ENCODE measurements around the gene BTBD9.

Gene BTBD9

GRCh38 chr6:38279963-38280588, 359.7 kb downstream of the BTBD9 start:
- CTCF ChIA-PET: interaction anchor here (1.2 to 3.3 kb wide), 4 partner anchors 8 to 575 kb away, joined by 3 to 15 read pairs (median 6); no protein-coding TSS in a partner anchor
- no peak for TF ChIP-seq CTCF (IDR thresholded peaks at IDR 0.05; ENCODE audit: control extremely low read depth, extremely low read depth, low read depth, missing control alignments)
- POLR2A ChIA-PET: no interaction called here
- DNase-seq (ENCODE audit: extremely low spot score): no peak

- CTCF ChIA-PET: interaction anchor here (1.1 to 3.3 kb wide), 5 partner anchors 10 to 574 kb away, joined by 3 to 15 read pairs (median 3); no protein-coding TSS in a partner anchor
- POLR2A ChIA-PET: no interaction called here
- DNase-seq (ENCODE audit: extremely low spot score): no peak
- TF ChIP-seq CTCF (IDR thresholded peaks at IDR 0.05; ENCODE audit: control extremely low read depth, extremely low read depth, low read depth, missing control alignments): no peak
These were observed 360.3 kb downstream of the BTBD9 start for GRCh38 chr6:38279423-38279822.

GRCh38 chr6:38273325-38273724, 366.4 kb downstream of the BTBD9 start:
- no peak for DNase-seq (ENCODE audit: extremely low spot score)
- no peak for TF ChIP-seq CTCF (IDR thresholded peaks at IDR 0.05; ENCODE audit: control extremely low read depth, extremely low read depth, low read depth, missing control alignments)
- ChIA-PET POLR2A (no interaction called here), CTCF (interaction anchor here (1.9 kb wide), 1 partner anchor 12 kb away, joined by 6 read pairs; no protein-coding TSS in a partner anchor)

- CTCF ChIA-PET: interaction anchor here (1.1 to 1.9 kb wide), 3 partner anchors 8 to 18 kb away, joined by 3 to 6 read pairs (median 3); no protein-coding TSS in a partner anchor
- POLR2A ChIA-PET: no interaction called here
- no peak for DNase-seq (ENCODE audit: extremely low spot score)
- TF ChIP-seq CTCF (IDR thresholded peaks at IDR 0.05; ENCODE audit: control extremely low read depth, extremely low read depth, low read depth, missing control alignments): no peak
These were observed 367.5 kb downstream of the BTBD9 start for GRCh38 chr6:38272222-38272621.

GRCh38 chr6:38271081-38271480, 368.6 kb downstream of the BTBD9 start:
- CTCF ChIA-PET: interaction anchor here (0.8 to 1.4 kb wide), 2 partner anchors 10 to 12 kb away, joined by 3 read pairs; no protein-coding TSS in a partner anchor
- POLR2A ChIA-PET: no interaction called here
- no peak for TF ChIP-seq CTCF (IDR thresholded peaks at IDR 0.05; ENCODE audit: control extremely low read depth, extremely low read depth, low read depth, missing control alignments)
- no peak for DNase-seq (ENCODE audit: extremely low spot score)

GRCh38 chr6:38270367-38270766, 369.4 kb downstream of the BTBD9 start:
- ChIA-PET POLR2A (no interaction called here), CTCF (no interaction called here)
- no peak for TF ChIP-seq CTCF (IDR thresholded peaks at IDR 0.05; ENCODE audit: control extremely low read depth, extremely low read depth, low read depth, missing control alignments)
- no peak for DNase-seq (ENCODE audit: extremely low spot score)

All from GM10248 (cell line).